Bronchial epithelial cell (primary cell): ENCODE data around the gene PDE2A. TPM values are rescaled to one million over a fixed set of nuclear protein-coding genes. Genes with fewer than 3 reads are reported as not detected.

Experiments used
- DNase-seq: peaks from one replicate; pipeline ENCODE4 v3.0.0-alpha.2; 2010; ENCODE audit warnings: low read depth
- FAIRE-seq: peaks from 2 replicates; lab custom pipeline; 2011; peaks lifted over from hg19 to GRCh38; lab: Jason Lieb, UNC
- H3K27me3 ChIP-seq: 2 replicates; pipeline ENCODE4 v1.5.1; 2011; ENCODE audit warnings: low read length; ENCODE audit not compliant: control insufficient read depth, insufficient read depth
- H3K36me3 ChIP-seq: 2 replicates; pipeline ENCODE4 v1.5.1; 2011; ENCODE audit warnings: low read length; ENCODE audit not compliant: control insufficient read depth, insufficient read depth
- H3K4me3 ChIP-seq: 2 replicates; pipeline ENCODE4 v1.5.1; 2011; ENCODE audit warnings: mild to moderate bottlenecking, low read depth, low read length, control low read depth
- total RNA-seq: library from RNA; depleted of rRNA; stranded (reverse); fragments of >200 nt; gene quantifications from 2 replicates; pipeline ENCODE4 v1.2.1, GENCODE V29; 2014
- TF ChIP-seq, protein P1 (sequence below): IDR thresholded peaks from 2 replicates; pipeline ENCODE4 v1.5.1; 2011; ENCODE audit warnings: mild to moderate bottlenecking, moderate library complexity, low read length, control low read depth, inconsistent platforms; ENCODE audit not compliant: insufficient read depth, severe bottlenecking

The PDE2A gene
- total RNA-seq, 1 donor from 2014 or later = 1.6 TPM

DNA sequence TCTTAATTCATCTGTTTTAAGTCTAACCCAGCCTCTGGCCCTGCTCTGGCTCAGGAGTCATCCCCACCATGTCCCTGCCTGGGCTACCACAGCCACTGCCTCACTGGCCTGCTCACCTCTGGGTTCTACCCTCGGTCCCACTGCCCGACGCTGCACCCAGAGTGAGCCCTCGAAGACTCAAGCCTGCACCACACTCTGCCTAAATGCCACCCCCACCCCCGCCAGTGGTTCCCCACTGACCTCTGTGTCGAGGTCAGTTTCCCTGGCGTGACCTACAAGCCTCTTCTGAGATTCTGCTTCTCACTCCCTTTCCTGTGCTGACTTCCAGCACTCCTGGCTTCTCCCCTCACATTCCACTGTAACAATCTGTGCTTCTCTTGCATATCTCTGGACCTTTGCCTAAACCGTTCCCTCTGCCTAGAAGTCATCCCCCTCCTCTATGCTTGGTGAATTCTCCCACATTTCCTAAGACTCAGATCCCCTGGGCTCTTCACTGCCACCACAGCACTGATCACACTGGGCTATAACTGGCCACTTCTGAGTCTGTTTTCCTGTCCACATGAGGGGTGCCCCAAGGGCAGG, 12.5 kb upstream of the PDE2A start:
- DNase-seq = no peak
- FAIRE-seq = no peak
- Histone ChIP-seq H3K4me3 (no peak overlapping the region), H3K36me3 (peaks cover 34% of the 10 kb centered on the region), H3K27me3 (no peaks in the 10 kb centered on the region)
- TF ChIP-seq, protein P1, sequence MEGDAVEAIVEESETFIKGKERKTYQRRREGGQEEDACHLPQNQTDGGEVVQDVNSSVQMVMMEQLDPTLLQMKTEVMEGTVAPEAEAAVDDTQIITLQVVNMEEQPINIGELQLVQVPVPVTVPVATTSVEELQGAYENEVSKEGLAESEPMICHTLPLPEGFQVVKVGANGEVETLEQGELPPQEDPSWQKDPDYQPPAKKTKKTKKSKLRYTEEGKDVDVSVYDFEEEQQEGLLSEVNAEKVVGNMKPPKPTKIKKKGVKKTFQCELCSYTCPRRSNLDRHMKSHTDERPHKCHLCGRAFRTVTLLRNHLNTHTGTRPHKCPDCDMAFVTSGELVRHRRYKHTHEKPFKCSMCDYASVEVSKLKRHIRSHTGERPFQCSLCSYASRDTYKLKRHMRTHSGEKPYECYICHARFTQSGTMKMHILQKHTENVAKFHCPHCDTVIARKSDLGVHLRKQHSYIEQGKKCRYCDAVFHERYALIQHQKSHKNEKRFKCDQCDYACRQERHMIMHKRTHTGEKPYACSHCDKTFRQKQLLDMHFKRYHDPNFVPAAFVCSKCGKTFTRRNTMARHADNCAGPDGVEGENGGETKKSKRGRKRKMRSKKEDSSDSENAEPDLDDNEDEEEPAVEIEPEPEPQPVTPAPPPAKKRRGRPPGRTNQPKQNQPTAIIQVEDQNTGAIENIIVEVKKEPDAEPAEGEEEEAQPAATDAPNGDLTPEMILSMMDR = no peak

DNA sequence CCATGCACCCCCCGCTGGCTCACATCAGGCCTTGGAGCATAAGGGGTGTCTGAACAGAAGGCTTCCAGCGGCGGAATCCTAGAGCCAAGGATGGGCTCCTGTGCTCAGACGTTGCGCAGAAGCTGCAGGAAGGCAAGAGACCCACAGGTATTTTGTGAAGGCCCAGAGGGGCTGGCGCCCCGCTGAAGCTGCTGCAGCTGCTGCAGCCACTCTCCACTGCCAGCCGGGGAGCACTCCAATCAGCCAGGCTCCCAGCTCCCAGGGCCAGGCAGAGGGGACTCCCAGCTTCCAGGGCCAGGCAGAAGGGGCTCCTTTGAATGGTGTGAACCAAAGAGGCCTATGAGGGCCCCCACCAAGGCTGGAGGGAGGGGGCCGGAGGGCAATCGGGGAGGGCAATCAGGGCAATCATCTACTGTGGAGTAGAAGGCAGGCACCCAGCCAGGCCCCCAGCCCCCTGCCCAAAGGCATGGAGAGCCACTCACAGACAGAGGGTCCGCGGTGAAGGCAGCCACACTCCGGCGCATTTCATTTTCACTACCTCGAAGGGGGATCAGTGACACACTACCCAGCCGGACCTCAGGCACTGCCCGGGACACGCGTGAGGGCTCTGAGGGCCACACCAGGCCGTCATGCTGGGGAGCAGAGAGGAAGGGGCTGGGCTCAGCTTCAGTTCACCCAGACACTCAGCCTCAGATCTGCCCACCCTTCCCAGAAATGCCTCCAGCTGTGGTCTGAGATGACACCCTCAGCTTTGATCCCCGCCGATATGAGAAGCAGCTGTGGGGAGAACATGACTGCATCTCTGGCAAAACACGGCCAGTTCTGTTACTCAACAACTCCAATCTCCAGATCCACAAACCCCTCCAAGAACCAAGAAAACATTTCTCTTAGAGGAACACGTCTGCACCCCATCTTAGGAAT, 11.6 kb upstream of the PDE2A start:
- DNase-seq = no peak
- Histone ChIP-seq H3K27me3 (no peaks in the 10 kb centered on the region), H3K4me3 (no peak overlapping the region), H3K36me3 (peaks cover 28% of the 10 kb centered on the region)
- FAIRE-seq = no peak
- TF ChIP-seq, protein P1 = no peak

DNA sequence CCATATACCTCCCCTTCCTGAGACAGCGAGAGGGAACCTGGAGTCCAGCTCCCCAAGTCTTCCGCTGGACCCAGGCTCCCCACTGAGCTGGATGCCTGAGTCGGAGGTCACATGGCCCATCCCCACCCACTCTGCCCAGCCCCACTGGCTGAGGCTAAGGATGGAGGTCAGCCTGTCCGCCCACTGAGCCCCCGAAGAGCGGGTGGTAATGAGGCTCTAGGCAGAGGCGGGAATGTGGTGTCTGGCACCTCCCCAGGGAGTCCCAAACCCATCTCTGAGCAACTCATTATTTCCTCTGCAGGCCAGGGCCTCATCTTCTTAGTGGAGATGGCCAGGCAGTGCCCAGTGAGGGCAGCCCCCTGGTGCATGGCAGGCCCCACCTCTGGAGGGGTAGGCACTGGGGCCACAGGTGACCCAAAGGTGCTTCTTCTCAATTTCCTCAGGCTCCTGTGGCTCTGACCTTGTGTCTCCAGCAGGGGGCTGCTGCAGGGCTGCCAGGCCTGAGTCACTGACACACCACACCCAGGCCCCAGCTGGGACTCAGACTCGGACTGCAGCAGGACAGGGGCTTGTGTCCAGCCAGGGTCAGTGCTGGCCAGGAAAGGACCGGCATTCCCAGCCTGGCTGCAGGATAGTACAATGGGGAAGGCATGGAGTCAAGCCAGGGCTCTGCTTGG, 10.2 kb upstream of the PDE2A start:
- Histone ChIP-seq H3K27me3 (no peaks in the 10 kb centered on the region), H3K4me3 (no peak overlapping the region), H3K36me3 (peaks cover 24% of the 10 kb centered on the region)
- TF ChIP-seq, protein P1 = peak; percentile 84
- peak; percentile 56 for DNase-seq
- no peak for FAIRE-seq

DNA sequence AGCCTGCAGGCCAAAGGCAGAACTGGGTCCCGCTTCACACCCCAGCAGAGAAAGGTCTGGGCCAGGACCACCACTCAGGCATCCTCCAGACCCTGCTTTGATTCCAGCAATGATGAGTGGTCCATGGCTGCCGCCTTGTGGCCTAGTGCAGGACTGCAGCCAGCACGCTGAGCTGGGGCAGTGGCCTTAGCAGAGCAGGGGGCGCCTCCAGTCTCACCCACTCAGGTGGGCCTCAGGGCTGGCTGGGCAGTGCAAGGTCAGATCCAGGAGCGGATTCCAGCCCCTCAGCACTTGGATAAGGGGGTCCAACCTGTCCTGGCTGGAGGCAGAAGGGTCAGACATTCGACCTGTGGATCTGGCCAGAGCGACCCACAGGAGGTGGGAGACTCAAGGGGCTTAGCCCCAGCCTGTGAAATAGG, 9.6 kb upstream of the PDE2A start:
- H3K36me3 ChIP-seq = peaks cover 22% of the 10 kb centered on the region
- DNase-seq (peak; percentile 35), FAIRE-seq (no peak)

DNA sequence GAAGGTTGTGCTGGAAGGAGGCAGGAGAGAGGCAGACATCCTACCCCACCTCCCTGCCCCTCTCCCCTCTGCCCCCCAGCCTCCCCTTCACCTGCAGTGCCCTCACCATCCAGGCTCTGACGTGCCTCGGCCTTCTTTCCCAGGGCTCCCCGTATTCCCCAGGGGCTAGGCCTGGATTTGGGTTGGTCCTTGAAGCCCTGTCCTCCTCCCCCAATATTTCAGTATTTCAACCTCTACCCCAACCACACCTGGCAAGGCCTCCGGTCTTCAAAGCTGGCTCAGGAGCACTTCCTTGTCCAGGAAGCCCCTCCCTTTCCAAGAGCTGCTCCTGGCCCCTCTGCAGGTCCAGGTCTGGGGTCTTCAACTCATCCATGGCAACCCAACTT, 8.6 kb upstream of the PDE2A start:
- Histone ChIP-seq H3K36me3 (peaks cover 18% of the 10 kb centered on the region), H3K4me3 (no peak overlapping the region), H3K27me3 (no peaks in the 10 kb centered on the region)
- FAIRE-seq (no peak), DNase-seq (no peak)
- TF ChIP-seq, protein P1 = no peak

More for the DNA sequence above, 9.6 kb upstream of the PDE2A start:
- Histone ChIP-seq H3K27me3 (no peaks in the 10 kb centered on the region), H3K4me3 (no peak overlapping the region)
- TF ChIP-seq, protein P1 = peak; percentile 96
